Measurements from ENCODE around the gene PCGF2. TPM values are rescaled to one million over a fixed set of nuclear protein-coding genes. Genes with fewer than 3 reads are reported as not detected.

The PCGF2 gene
- 3.3 and 5.0 TPM in 2 replicates for total RNA-seq

DNA sequence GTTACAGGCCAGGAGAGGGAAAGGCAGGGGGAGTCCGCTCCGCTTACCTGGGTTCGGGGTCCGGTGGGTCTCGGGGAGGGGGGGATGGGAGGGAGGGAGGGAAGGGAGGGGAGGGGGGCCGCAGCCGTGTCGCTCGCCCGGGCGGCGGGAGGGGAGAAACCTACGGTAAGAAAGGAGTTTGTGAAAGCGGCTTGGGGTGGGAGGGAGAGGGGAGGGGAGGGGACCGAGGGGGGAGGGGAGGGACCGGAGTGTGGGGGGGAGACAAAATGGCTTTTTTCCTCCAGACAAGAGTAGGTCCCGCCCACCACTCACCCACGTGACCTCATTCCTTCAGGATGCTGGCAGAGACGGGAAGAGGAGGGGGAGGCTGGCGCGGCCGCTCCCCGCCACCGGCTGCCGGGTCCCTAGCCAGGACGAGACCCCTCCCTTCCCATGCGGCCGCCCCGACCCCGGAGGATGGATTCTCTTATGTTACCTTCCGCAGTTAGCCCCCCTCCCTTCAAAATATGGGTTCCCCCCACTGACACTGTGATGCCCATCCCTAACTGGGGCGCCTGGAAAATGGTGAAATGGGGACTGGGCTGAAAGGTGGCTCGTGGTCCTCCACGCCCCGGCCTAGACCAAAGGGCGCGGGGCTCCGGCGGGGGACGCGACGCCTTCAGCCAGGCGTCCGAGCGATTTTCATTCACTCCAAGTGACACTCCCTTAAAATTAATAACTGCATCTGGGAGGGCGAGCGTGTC, at the start of gene PCGF2:
Gene PCGF2, minus strand, starts transcription at position 188 of the 743 bp plus-strand sequence. CDS start 7,934 bp downstream, outside the sequence.
- Histone ChIP-seq H3K27me3 (ENCODE audit: insufficient read depth, low read length) (no peaks in the 10 kb centered on the region), H3K9me3 (ENCODE audit: low read depth, low read length) (no peaks in the 10 kb centered on the region), H3K79me2 (ENCODE audit: insufficient read depth, low read length) (peaks cover 55% of the 10 kb centered on the region), H3K4me3 (ENCODE audit: insufficient read depth, low read length) (peak within 1 kb of the TSS; percentile 99), H2AFZ (ENCODE audit: low read length) (peak within 1 kb of the TSS; percentile 87), H4K20me1 (ENCODE audit: insufficient read depth, low read length) (peaks cover 31% of the 10 kb centered on the region), H3K36me3 (ENCODE audit: insufficient read depth, low read length) (peaks cover 6% of the 10 kb centered on the region), H3K27ac (ENCODE audit: low read depth, low read length) (peak within 1 kb of the TSS; percentile 70), H3K4me2 (ENCODE audit: insufficient read depth, low read length) (peak within 1 kb of the TSS; percentile 96), H3K4me1 (ENCODE audit: insufficient read depth, low read length) (peaks cover 40% of the 10 kb centered on the region)
- no peak for TF ChIP-seq CTCF (IDR thresholded peaks at IDR 0.05; ENCODE audit: extremely low read depth, low read depth, low read length)
- peak; percentile 97 for DNase-seq (ENCODE audit: insufficient read length, low spot score, missing footprints)

GRCh38 chr17:38797828-38798227, 49.7 kb upstream of the PCGF2 start:
- Histone ChIP-seq H4K20me1 (ENCODE audit: insufficient read depth, low read length) (peaks cover 35% of the 10 kb centered on the region), H3K27ac (ENCODE audit: low read depth, low read length) (peak overlapping the region; percentile 79), H3K4me1 (ENCODE audit: insufficient read depth, low read length) (peaks cover 20% of the 10 kb centered on the region), H3K4me3 (ENCODE audit: insufficient read depth, low read length) (peak overlapping the region; percentile 90), H3K9me3 (ENCODE audit: low read depth, low read length) (no peaks in the 10 kb centered on the region), H2AFZ (ENCODE audit: low read length) (no peak overlapping the region), H3K4me2 (ENCODE audit: insufficient read depth, low read length) (peak overlapping the region; percentile 93), H3K27me3 (ENCODE audit: insufficient read depth, low read length) (no peaks in the 10 kb centered on the region), H3K36me3 (ENCODE audit: insufficient read depth, low read length) (peaks cover 25% of the 10 kb centered on the region), H3K79me2 (ENCODE audit: insufficient read depth, low read length) (peaks cover 64% of the 10 kb centered on the region)
- DNase-seq (ENCODE audit: insufficient read length, low spot score, missing footprints) = no peak
- TF ChIP-seq CTCF (IDR thresholded peaks at IDR 0.05; ENCODE audit: extremely low read depth, low read depth, low read length) = no peak

DNA sequence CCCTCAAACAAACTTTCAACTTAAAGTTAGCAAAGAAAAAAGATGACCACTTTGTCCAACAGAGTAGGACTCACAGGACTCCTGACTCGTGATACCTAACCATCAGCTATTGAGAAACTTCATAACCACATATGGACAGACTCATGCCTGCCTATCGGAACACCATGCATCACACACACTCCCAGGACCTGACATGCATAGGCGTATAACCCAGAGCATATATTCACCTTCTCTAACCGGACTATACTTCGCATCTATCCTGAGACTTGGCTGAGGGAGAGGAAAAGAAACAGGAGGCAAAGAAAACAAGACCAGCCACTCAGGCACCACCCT, 49.0 kb upstream of the PCGF2 start:
- TF ChIP-seq CTCF (IDR thresholded peaks at IDR 0.05; ENCODE audit: extremely low read depth, low read depth, low read length) = no peak
- H3K4me3 ChIP-seq (ENCODE audit: insufficient read depth, low read length) = peak overlapping the region; percentile 90
- H3K27ac ChIP-seq (ENCODE audit: low read depth, low read length) = peak overlapping the region; percentile 79
- peaks cover 18% of the 10 kb centered on the region for H3K36me3 ChIP-seq (ENCODE audit: insufficient read depth, low read length)
- peaks cover 38% of the 10 kb centered on the region for H4K20me1 ChIP-seq (ENCODE audit: insufficient read depth, low read length)
- no peak overlapping the region for H2AFZ ChIP-seq (ENCODE audit: low read length)
- H3K4me2 ChIP-seq (ENCODE audit: insufficient read depth, low read length) = peak overlapping the region; percentile 93
- H3K27me3 ChIP-seq (ENCODE audit: insufficient read depth, low read length) = no peaks in the 10 kb centered on the region
- peaks cover 20% of the 10 kb centered on the region for H3K4me1 ChIP-seq (ENCODE audit: insufficient read depth, low read length)
- peaks cover 71% of the 10 kb centered on the region for H3K79me2 ChIP-seq (ENCODE audit: insufficient read depth, low read length)
- no peaks in the 10 kb centered on the region for H3K9me3 ChIP-seq (ENCODE audit: low read depth, low read length)
- DNase-seq (ENCODE audit: insufficient read length, low spot score, missing footprints) = peak; percentile 83

DNA sequence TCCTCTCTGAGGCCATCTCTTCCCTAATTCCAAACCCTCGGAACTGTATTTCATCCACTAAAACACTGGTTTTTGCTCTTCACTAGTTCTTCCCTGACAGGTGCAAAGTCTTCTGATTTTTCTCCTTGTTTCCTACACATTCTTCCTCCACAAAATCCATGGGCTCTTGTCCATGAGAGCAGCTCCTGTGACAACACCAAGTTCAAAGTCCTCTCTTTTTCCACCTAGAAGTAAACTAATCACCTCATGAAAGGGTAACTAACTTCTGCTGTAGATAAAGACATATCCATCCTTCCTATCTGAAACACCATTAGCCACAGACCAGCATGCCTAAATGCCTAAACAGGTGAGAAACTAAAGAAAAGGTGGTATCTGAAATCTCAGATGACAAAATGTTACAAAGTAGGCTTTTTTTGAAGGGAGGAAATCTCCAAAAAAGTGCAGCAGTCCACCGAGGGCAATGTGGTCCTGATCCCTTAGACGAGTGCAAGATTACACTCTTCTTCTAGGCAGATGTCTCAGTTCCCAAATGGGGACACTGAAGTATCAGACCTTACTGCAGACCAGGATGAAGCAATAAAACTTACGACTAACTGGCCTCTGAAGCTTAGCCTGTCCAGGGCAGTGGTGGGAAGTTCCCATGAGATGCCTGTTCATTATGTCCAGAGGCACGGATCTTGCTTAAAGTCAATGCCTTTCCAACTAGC, 48.5 kb upstream of the PCGF2 start:
- no peak overlapping the region for H3K4me3 ChIP-seq (ENCODE audit: insufficient read depth, low read length)
- no peak overlapping the region for H2AFZ ChIP-seq (ENCODE audit: low read length)
- H3K36me3 ChIP-seq (ENCODE audit: insufficient read depth, low read length) = peaks cover 17% of the 10 kb centered on the region
- peaks cover 38% of the 10 kb centered on the region for H4K20me1 ChIP-seq (ENCODE audit: insufficient read depth, low read length)
- peak overlapping the region; percentile 8 for H3K27ac ChIP-seq (ENCODE audit: low read depth, low read length)
- H3K4me2 ChIP-seq (ENCODE audit: insufficient read depth, low read length) = peak overlapping the region; percentile 93
- DNase-seq (ENCODE audit: insufficient read length, low spot score, missing footprints) = no peak
- peaks cover 20% of the 10 kb centered on the region for H3K4me1 ChIP-seq (ENCODE audit: insufficient read depth, low read length)
- TF ChIP-seq CTCF (IDR thresholded peaks at IDR 0.05; ENCODE audit: extremely low read depth, low read depth, low read length) = no peak
- H3K9me3 ChIP-seq (ENCODE audit: low read depth, low read length) = no peaks in the 10 kb centered on the region
- H3K27me3 ChIP-seq (ENCODE audit: insufficient read depth, low read length) = no peaks in the 10 kb centered on the region
- peaks cover 76% of the 10 kb centered on the region for H3K79me2 ChIP-seq (ENCODE audit: insufficient read depth, low read length)

Data from osteoblast (primary cell).